ENCODE results near the gene ADORA2A.

Gene ADORA2A

DNA sequence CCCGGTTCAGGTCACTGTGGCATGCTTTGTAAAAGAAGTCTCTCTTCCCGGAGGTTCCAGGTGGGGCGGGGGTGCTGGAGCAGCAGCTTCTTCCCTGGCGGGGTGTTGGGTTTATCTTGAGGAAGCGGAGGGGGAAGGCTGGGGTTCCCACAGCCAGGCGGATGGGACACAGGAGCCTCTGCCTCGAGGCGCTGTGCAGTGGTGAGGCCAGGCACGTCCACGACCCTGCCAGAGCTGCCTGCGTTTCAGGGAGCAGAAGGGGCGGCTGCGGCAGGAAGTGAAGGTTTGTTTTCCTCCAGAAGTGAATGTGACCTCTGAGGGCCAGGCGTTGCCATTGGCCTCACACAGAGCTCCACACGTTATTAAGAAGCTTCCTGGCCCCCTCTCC is 20.1 kb upstream of the ADORA2A start:
- H3K36me3 ChIP-seq (ENCODE audit: control insufficient read depth, low read length): peaks cover 52% of the 10 kb centered on the region

DNA sequence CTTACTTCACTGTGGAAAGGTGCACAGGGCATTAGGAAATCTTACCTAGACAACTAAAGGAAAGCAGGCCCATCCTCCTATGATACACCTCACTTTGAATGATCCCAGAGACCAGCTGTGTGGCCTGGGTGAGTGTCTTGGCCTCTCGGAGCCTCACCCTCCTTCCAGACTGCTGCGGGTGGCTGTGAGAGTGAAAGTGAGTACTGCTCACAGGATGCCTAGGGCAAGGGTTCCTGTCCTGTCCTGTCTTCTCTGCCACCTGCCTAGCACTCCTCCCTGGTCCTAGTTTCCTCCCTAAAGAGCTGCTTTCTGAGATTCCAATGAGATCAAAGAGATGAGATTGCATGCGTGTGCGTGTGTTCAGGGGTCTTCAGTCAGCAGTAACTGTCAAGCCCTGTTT is 19.5 kb upstream of the ADORA2A start:
- H3K9me2 ChIP-seq (replicated peaks; ENCODE audit: control insufficient read depth, low read length): no peaks in the 10 kb centered on the region
- no peak overlapping the region for H3K4me3 ChIP-seq (ENCODE audit: low read length)
- no peaks in the 10 kb centered on the region for H3K79me2 ChIP-seq (ENCODE audit: control insufficient read depth, low read length)
- H3K4me1 ChIP-seq (ENCODE audit: control insufficient read depth, low read length): peaks cover 14% of the 10 kb centered on the region
- H3F3A ChIP-seq (ENCODE audit: control insufficient read depth, insufficient read depth): no peaks in the 10 kb centered on the region
- peaks cover 52% of the 10 kb centered on the region for H3K36me3 ChIP-seq (ENCODE audit: control insufficient read depth, low read length)
- TF ChIP-seq EZH2phosphoT487 (IDR thresholded peaks at IDR 0.05; ENCODE audit: borderline replicate concordance, low read length): no peak
- TF ChIP-seq, protein P1, sequence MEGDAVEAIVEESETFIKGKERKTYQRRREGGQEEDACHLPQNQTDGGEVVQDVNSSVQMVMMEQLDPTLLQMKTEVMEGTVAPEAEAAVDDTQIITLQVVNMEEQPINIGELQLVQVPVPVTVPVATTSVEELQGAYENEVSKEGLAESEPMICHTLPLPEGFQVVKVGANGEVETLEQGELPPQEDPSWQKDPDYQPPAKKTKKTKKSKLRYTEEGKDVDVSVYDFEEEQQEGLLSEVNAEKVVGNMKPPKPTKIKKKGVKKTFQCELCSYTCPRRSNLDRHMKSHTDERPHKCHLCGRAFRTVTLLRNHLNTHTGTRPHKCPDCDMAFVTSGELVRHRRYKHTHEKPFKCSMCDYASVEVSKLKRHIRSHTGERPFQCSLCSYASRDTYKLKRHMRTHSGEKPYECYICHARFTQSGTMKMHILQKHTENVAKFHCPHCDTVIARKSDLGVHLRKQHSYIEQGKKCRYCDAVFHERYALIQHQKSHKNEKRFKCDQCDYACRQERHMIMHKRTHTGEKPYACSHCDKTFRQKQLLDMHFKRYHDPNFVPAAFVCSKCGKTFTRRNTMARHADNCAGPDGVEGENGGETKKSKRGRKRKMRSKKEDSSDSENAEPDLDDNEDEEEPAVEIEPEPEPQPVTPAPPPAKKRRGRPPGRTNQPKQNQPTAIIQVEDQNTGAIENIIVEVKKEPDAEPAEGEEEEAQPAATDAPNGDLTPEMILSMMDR (IDR thresholded peaks at IDR 0.05; ENCODE audit: low read depth, low read length, poor library complexity, severe bottlenecking): no peak
- H3K27me3 ChIP-seq (ENCODE audit: control insufficient read depth, low read length): no peaks in the 10 kb centered on the region
- no peak overlapping the region for H3K27ac ChIP-seq (ENCODE audit: low read depth, low read length)
- H3K4me2 ChIP-seq (ENCODE audit: low read length): no peak overlapping the region
- H4K20me1 ChIP-seq (ENCODE audit: control insufficient read depth, insufficient read depth, low read depth, low read length): no peaks in the 10 kb centered on the region
- H3K9me3 ChIP-seq (ENCODE audit: control insufficient read depth, insufficient read depth, low read length): no peaks in the 10 kb centered on the region

More for the DNA sequence above, 20.1 kb upstream of the ADORA2A start:
- H3K9me2 ChIP-seq (replicated peaks; ENCODE audit: control insufficient read depth, low read length): no peaks in the 10 kb centered on the region
- no peak overlapping the region for H3K27ac ChIP-seq (ENCODE audit: low read depth, low read length)
- peaks cover 3% of the 10 kb centered on the region for H3K79me2 ChIP-seq (ENCODE audit: control insufficient read depth, low read length)
- H3K4me3 ChIP-seq (ENCODE audit: low read length): no peak overlapping the region
- peaks cover 20% of the 10 kb centered on the region for H3K4me1 ChIP-seq (ENCODE audit: control insufficient read depth, low read length)
- H4K20me1 ChIP-seq (ENCODE audit: control insufficient read depth, insufficient read depth, low read depth, low read length): no peaks in the 10 kb centered on the region
- no peaks in the 10 kb centered on the region for H3K9me3 ChIP-seq (ENCODE audit: control insufficient read depth, insufficient read depth, low read length)
- H3K27me3 ChIP-seq (ENCODE audit: control insufficient read depth, low read length): no peaks in the 10 kb centered on the region
- TF ChIP-seq, protein P1 (IDR thresholded peaks at IDR 0.05; ENCODE audit: low read depth, low read length, poor library complexity, severe bottlenecking): no peak
- TF ChIP-seq EZH2phosphoT487 (IDR thresholded peaks at IDR 0.05; ENCODE audit: borderline replicate concordance, low read length): no peak
- H3K4me2 ChIP-seq (ENCODE audit: low read length): no peak overlapping the region
- H3F3A ChIP-seq (ENCODE audit: control insufficient read depth, insufficient read depth): no peaks in the 10 kb centered on the region

DNA sequence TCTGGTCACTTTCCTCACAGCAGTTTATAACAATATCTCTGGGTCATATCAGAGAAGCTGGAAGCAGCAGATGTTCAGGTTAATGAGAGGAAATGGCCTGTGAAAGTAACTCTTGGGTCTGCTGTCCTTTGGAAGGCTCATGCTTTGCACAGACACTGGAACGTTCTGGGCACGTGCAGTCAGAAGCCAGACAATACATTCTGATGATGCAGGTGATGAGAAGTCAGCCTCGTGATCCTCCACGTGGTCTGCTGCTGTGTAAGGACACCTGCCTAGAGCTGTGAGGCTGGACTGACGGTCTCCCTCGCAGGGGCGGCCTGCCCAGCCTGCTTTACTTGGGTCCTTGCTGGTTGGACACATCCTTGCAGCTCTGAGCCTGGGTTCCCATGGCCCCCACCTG is 18.8 kb upstream of the ADORA2A start:
- no peak overlapping the region for H3K4me2 ChIP-seq (ENCODE audit: low read length)
- H3K27me3 ChIP-seq (ENCODE audit: control insufficient read depth, low read length): no peaks in the 10 kb centered on the region

More for the DNA sequence above, 18.8 kb upstream of the ADORA2A start:
- TF ChIP-seq, protein P1 (IDR thresholded peaks at IDR 0.05; ENCODE audit: low read depth, low read length, poor library complexity, severe bottlenecking): no peak
- no peak for TF ChIP-seq EZH2phosphoT487 (IDR thresholded peaks at IDR 0.05; ENCODE audit: borderline replicate concordance, low read length)
- H4K20me1 ChIP-seq (ENCODE audit: control insufficient read depth, insufficient read depth, low read depth, low read length): no peaks in the 10 kb centered on the region
- H3F3A ChIP-seq (ENCODE audit: control insufficient read depth, insufficient read depth): no peaks in the 10 kb centered on the region
- no peaks in the 10 kb centered on the region for H3K9me2 ChIP-seq (replicated peaks; ENCODE audit: control insufficient read depth, low read length)
- no peak overlapping the region for H3K27ac ChIP-seq (ENCODE audit: low read depth, low read length)
- no peak overlapping the region for H3K4me3 ChIP-seq (ENCODE audit: low read length)
- peaks cover 52% of the 10 kb centered on the region for H3K36me3 ChIP-seq (ENCODE audit: control insufficient read depth, low read length)
- H3K79me2 ChIP-seq (ENCODE audit: control insufficient read depth, low read length): no peaks in the 10 kb centered on the region
- H3K4me1 ChIP-seq (ENCODE audit: control insufficient read depth, low read length): peaks cover 12% of the 10 kb centered on the region
- no peaks in the 10 kb centered on the region for H3K9me3 ChIP-seq (ENCODE audit: control insufficient read depth, insufficient read depth, low read length)
